ENCODE data around the gene TUT4. TPM values are rescaled to one million over a fixed set of nuclear protein-coding genes. Genes with fewer than 3 reads are reported as not detected.

TUT4 gene
- polyA plus RNA-seq, 3 donors, result 4.3 to 24.2 (median 7.6) TPM

DNA sequence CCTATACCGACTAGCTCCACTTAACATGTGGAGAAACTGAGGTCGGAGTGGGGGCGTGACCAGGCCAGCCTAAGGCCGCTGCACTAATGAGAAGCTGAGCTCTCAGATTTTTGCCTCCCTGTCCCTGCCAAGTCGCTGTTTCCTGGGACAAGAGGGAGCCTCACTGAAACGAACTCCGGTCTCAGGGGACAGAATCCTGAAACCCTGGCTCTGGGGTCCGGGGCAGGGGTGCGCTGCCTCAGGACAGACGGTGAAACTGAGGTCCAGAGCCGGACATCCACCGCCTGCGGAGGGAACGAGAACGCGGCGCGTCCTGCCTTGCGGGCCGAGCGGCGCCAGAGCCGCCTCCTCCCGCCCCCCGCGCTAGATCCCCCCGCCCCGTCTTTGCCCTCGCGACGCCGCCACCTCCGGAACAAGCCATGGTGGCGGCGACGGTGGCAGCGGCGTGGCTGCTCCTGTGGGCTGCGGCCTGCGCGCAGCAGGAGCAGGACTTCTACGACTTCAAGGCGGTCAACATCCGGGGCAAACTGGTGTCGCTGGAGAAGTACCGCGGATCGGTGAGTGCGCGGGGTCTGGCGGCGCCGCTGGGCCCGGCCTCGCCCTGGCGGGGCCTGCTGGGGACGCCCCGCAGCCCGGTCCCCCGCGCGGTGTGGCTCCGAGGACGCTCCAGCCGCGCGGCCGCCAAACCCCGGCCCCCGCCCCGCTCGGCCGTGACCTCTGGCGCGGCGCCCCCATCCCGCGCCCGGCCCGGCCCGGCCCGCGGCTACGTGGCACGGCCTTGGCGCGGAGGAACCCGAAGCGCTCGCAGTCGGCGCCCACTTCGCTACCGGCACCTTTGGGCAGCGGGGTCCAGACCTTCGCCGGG is 49.3 kb upstream of the TUT4 start, which contains the start of gene GPX7:
Gene GPX7 (plus strand): TSS at position 381 of the 865 bp plus-strand sequence. CDS start 39 bp downstream, at position 420.
- Histone ChIP-seq H3K9ac (ENCODE audit: insufficient read depth, low read length, poor library complexity, severe bottlenecking) (peak within 1 kb of the TSS; percentile 67), H2AFZ (ENCODE audit: insufficient read depth, low read depth, low read length, poor library complexity, severe bottlenecking) (peak within 1 kb of the TSS; percentile 90), H3K4me2 (replicated peaks; ENCODE audit: extremely low read depth, low read length, poor library complexity, severe bottlenecking) (peak within 1 kb of the TSS; percentile 87), H4K20me1 (ENCODE audit: insufficient read depth, low read length) (no peaks in the 10 kb centered on the region), H3K27ac (ENCODE audit: low read depth in 1 of 2, low read length in 2 of 2) (no peak within 1 kb of the TSS), H3K79me2 (ENCODE audit: insufficient read depth, low read length) (peaks cover 3% of the 10 kb centered on the region), H3K36me3 (replicated peaks in 1 of 2; ENCODE audit: control insufficient read depth in 1 of 2, insufficient read depth in 2 of 2, low read length in 2 of 2) (no peaks in the 10 kb centered on the region), H3K27me3 (ENCODE audit: control insufficient read depth in 2 of 2, insufficient read depth in 2 of 2, low read length in 2 of 2) (peaks cover 0 to 10% of the 10 kb centered on the region in 2 donors), H3K4me3 (replicated peaks in 1 of 3; ENCODE audit: low read depth in 2 of 3, low read length in 3 of 3) (peak within 1 kb of the TSS; percentile 31 to 76 (median 44)), H3K9me3 (replicated peaks in 1 of 2; ENCODE audit: control insufficient read depth in 1 of 2, insufficient read depth in 1 of 2, low read length in 2 of 2) (no peaks in the 10 kb centered on the region), H3K4me1 (ENCODE audit: control insufficient read depth in 1 of 2, insufficient read depth in 2 of 2, low read length in 2 of 2) (peaks cover 20 to 27% of the 10 kb centered on the region in 2 donors)
- DNase-seq, result peak; percentile 21 to 34 (median 30)
- H3K27me3 Mint-ChIP-seq (ENCODE audit: low read depth in 3 of 3), result peaks cover 13 to 22% (median 20%) of the 10 kb centered on the region in 3 donors
- H3K36me3 Mint-ChIP-seq, result peaks cover 7 to 13% of the 10 kb centered on the region in 2 donors
- peaks cover 26% of the 10 kb centered on the region for H3K4me1 Mint-ChIP-seq
- WGBS (ENCODE audit: insufficient coverage), result under 1% methylated on average over 95 of the region's 97 CpGs
- H3K4me3 Mint-ChIP-seq, result peak within 1 kb of the TSS; percentile 80 to 89
- peaks cover 0 to 6% (median 4%) of the 10 kb centered on the region in 7 donors for H3K9me3 Mint-ChIP-seq
- intact Hi-C loops (cut with micrococcal nuclease), result no loop called here
- TF ChIP-seq, protein P1, sequence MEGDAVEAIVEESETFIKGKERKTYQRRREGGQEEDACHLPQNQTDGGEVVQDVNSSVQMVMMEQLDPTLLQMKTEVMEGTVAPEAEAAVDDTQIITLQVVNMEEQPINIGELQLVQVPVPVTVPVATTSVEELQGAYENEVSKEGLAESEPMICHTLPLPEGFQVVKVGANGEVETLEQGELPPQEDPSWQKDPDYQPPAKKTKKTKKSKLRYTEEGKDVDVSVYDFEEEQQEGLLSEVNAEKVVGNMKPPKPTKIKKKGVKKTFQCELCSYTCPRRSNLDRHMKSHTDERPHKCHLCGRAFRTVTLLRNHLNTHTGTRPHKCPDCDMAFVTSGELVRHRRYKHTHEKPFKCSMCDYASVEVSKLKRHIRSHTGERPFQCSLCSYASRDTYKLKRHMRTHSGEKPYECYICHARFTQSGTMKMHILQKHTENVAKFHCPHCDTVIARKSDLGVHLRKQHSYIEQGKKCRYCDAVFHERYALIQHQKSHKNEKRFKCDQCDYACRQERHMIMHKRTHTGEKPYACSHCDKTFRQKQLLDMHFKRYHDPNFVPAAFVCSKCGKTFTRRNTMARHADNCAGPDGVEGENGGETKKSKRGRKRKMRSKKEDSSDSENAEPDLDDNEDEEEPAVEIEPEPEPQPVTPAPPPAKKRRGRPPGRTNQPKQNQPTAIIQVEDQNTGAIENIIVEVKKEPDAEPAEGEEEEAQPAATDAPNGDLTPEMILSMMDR (IDR thresholded peaks at IDR 0.05), result no peak
- H3K27ac Mint-ChIP-seq, result peak within 1 kb of the TSS in 5 of 7 donors; percentile 8 to 73 (median 51)

DNA sequence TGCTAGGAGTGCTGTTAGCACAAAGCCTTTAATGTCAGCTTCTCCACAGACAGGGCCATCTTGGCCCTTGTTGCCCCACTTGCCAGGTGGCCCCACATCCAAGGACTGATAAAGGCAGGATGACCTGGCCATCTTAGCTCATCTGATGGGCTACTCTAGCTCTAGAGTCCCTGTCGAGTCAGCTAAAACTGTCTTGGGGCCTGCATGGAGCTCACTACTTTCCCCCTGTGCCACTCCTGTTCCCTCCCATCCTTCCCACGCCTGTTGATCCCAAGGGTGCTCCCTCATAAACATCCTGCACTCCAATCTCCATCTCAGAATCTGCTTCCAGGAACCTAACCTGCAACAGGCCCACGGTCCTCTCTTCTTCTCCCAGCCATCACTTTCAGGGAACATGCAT is 48.6 kb upstream of the TUT4 start:
- peak overlapping the region in 1 of 3 experiments; percentile 76 for H3K4me3 ChIP-seq (replicated peaks in 1 of 3; ENCODE audit: low read depth in 2 of 3, low read length in 3 of 3)
- peaks cover 26% of the 10 kb centered on the region for H3K4me1 Mint-ChIP-seq
- no peaks in the 10 kb centered on the region for H3K9me3 ChIP-seq (replicated peaks in 1 of 2; ENCODE audit: control insufficient read depth in 1 of 2, insufficient read depth in 1 of 2, low read length in 2 of 2)
- H3K9ac ChIP-seq (ENCODE audit: insufficient read depth, low read length, poor library complexity, severe bottlenecking), result peak overlapping the region; percentile 67
- H3K4me3 Mint-ChIP-seq, result peak overlapping the region; percentile 76 to 89
- H3K4me1 ChIP-seq (ENCODE audit: control insufficient read depth in 1 of 2, insufficient read depth in 2 of 2, low read length in 2 of 2), result peaks cover 20 to 27% of the 10 kb centered on the region in 2 donors
- 89% methylated on average over 3 of the region's 3 CpGs for WGBS (ENCODE audit: insufficient coverage)
- H3K36me3 ChIP-seq (replicated peaks in 1 of 2; ENCODE audit: control insufficient read depth in 1 of 2, insufficient read depth in 2 of 2, low read length in 2 of 2), result no peaks in the 10 kb centered on the region
- peaks cover 13 to 22% (median 20%) of the 10 kb centered on the region in 3 donors for H3K27me3 Mint-ChIP-seq (ENCODE audit: low read depth in 3 of 3)
- H4K20me1 ChIP-seq (ENCODE audit: insufficient read depth, low read length), result no peaks in the 10 kb centered on the region
- DNase-seq, result no peak
- H3K27ac ChIP-seq (ENCODE audit: low read depth in 1 of 2, low read length in 2 of 2), result no peak overlapping the region
- H3K4me2 ChIP-seq (replicated peaks; ENCODE audit: extremely low read depth, low read length, poor library complexity, severe bottlenecking), result peak overlapping the region; percentile 87
- peaks cover 3% of the 10 kb centered on the region for H3K79me2 ChIP-seq (ENCODE audit: insufficient read depth, low read length)
- H2AFZ ChIP-seq (ENCODE audit: insufficient read depth, low read depth, low read length, poor library complexity, severe bottlenecking), result peak overlapping the region; percentile 90
- peaks cover 0 to 6% (median 4%) of the 10 kb centered on the region in 7 donors for H3K9me3 Mint-ChIP-seq
- peak overlapping the region in 2 of 7 donors; percentile 8 to 73 for H3K27ac Mint-ChIP-seq
- peaks cover 0 to 10% of the 10 kb centered on the region in 2 donors for H3K27me3 ChIP-seq (ENCODE audit: control insufficient read depth in 2 of 2, insufficient read depth in 2 of 2, low read length in 2 of 2)
- TF ChIP-seq, protein P1 (IDR thresholded peaks at IDR 0.05), result no peak
- H3K36me3 Mint-ChIP-seq, result peaks cover under 1 to 8% of the 10 kb centered on the region in 2 donors
- intact Hi-C loops (cut with micrococcal nuclease), result no loop called here

Measured in CD14-positive monocyte (primary cell).